MM.1S (cell line): ENCODE measurements around the gene BCAT1.

Experiments
- CTCF ChIP-seq: fragments of 300-600 bp; sonication (generic); IDR thresholded peaks from 2 replicates; pipeline ENCODE4 v1.5.1; 2016; ENCODE audit warnings: antibody characterized with exemption, low read length, mixed read lengths
- EZH2 ChIP-seq: fragments of 300-600 bp; sonication (generic); optimal IDR thresholded peaks from 2 replicates; pipeline ENCODE3; 2017; ENCODE audit warnings: low read depth, mild to moderate bottlenecking, antibody characterized with exemption, low read length, mixed read lengths

DNA sequence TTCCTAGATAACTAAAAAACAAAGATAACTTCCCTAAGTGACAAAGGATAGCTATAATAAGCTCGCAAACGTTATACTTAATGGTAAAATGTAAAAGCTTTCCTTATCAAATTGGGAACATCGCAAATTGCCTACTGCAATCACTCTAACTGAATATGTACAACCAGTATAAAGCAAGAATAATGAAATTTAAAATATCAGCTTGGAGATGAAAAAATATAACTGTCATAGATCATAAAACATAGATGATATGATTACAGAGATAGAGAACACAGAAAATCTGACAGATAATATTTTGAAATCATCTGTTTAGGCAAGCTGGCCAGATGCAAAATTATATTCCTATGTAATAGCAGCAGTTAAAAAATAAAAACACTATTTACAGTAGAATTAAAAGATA is 64.0 kb downstream of the BCAT1 start:
- TF ChIP-seq EZH2 (no peak), CTCF (no peak)
